Cardiac fibroblast (primary cell): ENCODE results near the gene ADAM19.

Source experiments
- DNase-seq, 2 donors: peaks; one replicate each; pipeline versions ENCODE4 v3.0.0 to v3.0.0-alpha.2; 2010; ENCODE audit warnings: low read depth in 2 of 2
- H3K4me3 ChIP-seq, 2 donors: replicated peaks in 1 of 2; 1 replicate in 1 of 2; 2 replicates in 1 of 2; pipeline ENCODE4 v1.5.1; 2011; ENCODE audit warnings: low read depth in 2 of 2, low read length in 2 of 2, mild to moderate bottlenecking in 2 of 2, moderate library complexity in 1 of 2
- CTCF ChIP-seq: IDR thresholded peaks from one replicate; pipeline ENCODE4 v1.5.1; 2011; ENCODE audit warnings: low read depth, mild to moderate bottlenecking, low read length, inconsistent platforms

ADAM19 gene

GRCh38 chr5:157612581-157612980 is 37.0 kb upstream of the ADAM19 start:
- no peak overlapping the region for H3K4me3 ChIP-seq
- no peak for DNase-seq
- no peak for TF ChIP-seq CTCF

GRCh38 chr5:157611571-157612476 is 36.2 kb upstream of the ADAM19 start:
- TF ChIP-seq CTCF = no peak
- no peak for DNase-seq
- H3K4me3 ChIP-seq = no peak overlapping the region

GRCh38 chr5:157610990-157611389 is 35.4 kb upstream of the ADAM19 start:
- no peak for DNase-seq
- H3K4me3 ChIP-seq = no peak overlapping the region
- no peak for TF ChIP-seq CTCF

GRCh38 chr5:157608972-157609565 is 33.5 kb upstream of the ADAM19 start:
- no peak overlapping the region for H3K4me3 ChIP-seq
- no peak for TF ChIP-seq CTCF
- peak; percentile 27 to 31 for DNase-seq

GRCh38 chr5:157607371-157608161 is 32.0 kb upstream of the ADAM19 start:
- TF ChIP-seq CTCF = no peak
- peak; percentile 28 to 81 for DNase-seq
- no peak overlapping the region for H3K4me3 ChIP-seq

GRCh38 chr5:157606046-157606445 is 30.5 kb upstream of the ADAM19 start:
- no peak for TF ChIP-seq CTCF
- no peak overlapping the region for H3K4me3 ChIP-seq
- DNase-seq = no peak
